A204.1 (cell line): ENCODE results near the gene OGDHL.
"Not testable (repeated sequence)": the region's sequence is repeated elsewhere in the genome, so short reads cannot be mapped to it uniquely, and the experiment has no call there.

ENCODE experiments used
- FAIRE-seq: peaks from 2 replicates; lab custom pipeline; 2012; peaks lifted over from hg19 to GRCh38; lab: Jason Lieb, UNC

OGDHL gene

GRCh38 chr10:49738616-49739360 is 23.3 kb downstream of the OGDHL start:
- FAIRE-seq: no peak

DNA sequence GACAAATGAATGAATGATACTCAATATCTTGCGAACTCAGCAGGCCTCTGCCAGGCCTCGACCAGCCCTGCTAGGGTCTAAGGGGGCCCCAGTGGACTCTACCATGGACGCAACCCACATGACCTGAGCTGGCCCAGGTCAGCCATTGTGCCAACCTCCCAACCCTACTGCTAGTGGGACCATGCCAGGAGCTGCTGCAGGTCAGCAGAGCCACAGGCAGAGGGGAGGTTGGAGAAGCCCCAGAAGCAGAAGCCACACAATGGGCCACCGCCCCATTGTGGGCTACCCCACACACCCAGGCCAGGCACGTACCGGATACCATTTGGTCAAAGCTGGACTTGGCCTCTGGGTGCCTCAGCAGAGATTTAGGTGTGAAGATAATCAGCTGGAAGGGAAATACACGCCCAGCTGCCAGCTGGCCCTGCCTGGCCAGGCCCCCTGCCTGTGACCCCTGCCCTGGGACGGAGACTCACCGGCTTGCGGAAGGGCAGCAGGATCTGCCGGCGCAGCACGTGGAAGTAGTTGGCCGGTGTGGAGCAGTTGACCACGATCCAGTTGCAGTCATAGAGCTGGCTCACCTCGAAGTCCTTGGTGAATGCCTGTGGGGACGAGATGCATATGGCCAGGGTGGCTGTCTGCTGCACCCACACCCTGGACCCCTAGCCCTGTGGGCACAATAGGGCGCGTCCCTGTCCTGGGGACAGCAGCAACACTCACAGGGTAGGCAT is 24.5 kb downstream of the OGDHL start:
- no peak for FAIRE-seq

GRCh38 chr10:49736564-49737113 is 25.5 kb downstream of the OGDHL start:
- FAIRE-seq: no peak

GRCh38 chr10:49735848-49736563 is 26.1 kb downstream of the OGDHL start:
- FAIRE-seq: no peak

- FAIRE-seq: no peak
Measured at GRCh38 chr10:49735161-49735560, 27.0 kb downstream of the OGDHL start.

DNA sequence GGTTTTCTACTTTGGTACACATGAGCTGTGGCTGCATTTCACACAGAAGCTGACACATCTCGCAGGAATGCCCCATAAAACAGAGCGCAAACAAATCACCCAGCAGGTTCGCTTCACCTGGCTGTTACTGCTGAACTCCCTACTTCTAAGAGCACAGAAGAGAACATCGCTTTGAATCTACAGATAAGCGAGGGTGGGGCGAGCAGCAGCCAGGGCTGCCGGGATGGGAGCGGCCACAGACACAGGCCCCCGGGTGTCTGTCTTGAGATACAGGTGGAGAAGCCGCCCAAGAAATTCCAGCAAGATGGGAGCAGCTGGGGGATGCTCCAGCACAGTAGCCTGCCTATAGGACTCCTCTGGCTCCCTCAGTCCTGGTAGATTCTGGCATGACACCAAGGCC is 27.4 kb downstream of the OGDHL start:
- no peak for FAIRE-seq

- FAIRE-seq: no peak
Measured at GRCh38 chr10:49733866-49734265, 28.3 kb downstream of the OGDHL start.

- no peak for FAIRE-seq
Measured at GRCh38 chr10:49726593-49726992, 35.5 kb downstream of the OGDHL start.

DNA sequence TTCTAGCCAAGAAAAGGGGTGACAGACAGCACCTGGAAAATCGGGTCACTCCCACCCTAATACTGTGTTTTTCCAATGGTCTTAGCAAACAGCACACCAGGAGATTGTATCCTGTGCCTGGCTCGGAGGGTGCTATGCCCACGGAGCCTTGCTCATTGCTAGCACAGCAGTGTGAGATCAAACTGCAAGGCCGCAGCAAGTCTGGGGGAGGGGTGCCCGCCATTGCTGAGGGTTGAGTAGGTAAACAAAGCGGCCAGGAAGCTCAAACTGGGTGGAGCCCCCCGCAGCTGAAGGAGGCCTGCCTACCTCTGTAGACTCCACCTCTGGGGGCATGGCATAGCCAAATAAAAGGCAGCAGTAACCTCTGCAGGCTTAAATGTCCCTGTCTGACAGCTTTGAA is 47.0 kb downstream of the OGDHL start:
- FAIRE-seq: not testable (repeated sequence)

DNA sequence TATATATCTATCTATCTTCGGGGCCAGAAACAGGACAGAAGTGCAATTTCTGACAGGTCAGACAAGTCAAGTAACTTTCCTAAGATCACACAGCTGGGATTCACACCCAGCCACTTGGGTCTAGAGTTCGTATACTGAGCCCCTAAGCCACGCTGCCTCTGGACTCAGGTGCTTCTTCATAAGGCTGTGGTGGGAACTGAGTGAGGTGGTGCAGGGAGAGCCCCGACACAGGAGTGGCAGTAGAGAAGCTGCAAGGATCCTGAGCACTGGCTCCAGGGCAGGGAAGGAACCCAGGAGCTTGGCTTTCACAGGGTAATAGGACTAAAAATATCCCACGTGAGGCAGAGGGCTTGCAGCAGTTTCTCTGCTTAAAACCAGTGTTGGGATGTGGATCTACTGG is 48.9 kb downstream of the OGDHL start:
- FAIRE-seq: no peak

- no peak for FAIRE-seq
Measured at GRCh38 chr10:49711481-49711880, 50.6 kb downstream of the OGDHL start.

GRCh38 chr10:49710966-49711365 is 51.2 kb downstream of the OGDHL start:
- no peak for FAIRE-seq

DNA sequence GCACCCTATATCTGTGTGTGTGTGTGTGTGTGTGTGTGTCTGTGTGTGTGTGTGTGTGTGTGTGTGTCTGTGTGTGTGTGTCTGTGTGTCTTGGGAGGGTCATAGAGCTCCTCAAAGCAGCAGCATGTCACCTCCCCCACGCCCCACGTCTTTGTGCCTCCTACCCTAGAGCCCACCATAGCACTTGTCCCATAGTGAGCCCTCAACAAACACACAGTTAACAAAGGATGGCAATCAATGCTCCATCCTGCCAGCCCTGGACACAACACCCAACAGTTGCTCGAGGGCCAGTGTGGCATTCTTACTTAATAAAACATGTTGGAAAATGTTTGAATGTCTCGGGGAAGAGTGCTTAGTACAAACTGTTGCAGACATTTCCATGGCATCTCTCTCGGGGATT is 52.2 kb downstream of the OGDHL start:
- FAIRE-seq: no peak

DNA sequence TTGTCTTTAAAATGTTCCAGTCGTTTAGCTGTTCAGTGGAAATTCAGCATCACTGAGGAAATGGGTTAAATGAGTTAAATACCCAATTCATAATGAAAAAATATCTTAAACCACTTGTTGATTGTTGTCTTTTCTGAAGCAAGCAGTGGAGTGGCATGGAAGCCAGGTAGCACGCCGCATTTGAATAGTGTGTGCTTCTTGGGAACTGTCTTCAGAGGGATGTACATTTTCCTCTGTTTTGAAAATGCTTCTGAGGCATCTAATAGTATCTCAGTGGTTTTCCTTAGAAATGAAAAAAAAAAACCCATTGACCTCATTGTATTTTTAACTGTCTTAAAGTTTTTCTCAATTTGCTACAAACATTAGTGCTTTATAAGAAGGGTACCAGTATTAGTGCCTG is 54.5 kb downstream of the OGDHL start:
- no peak for FAIRE-seq

DNA sequence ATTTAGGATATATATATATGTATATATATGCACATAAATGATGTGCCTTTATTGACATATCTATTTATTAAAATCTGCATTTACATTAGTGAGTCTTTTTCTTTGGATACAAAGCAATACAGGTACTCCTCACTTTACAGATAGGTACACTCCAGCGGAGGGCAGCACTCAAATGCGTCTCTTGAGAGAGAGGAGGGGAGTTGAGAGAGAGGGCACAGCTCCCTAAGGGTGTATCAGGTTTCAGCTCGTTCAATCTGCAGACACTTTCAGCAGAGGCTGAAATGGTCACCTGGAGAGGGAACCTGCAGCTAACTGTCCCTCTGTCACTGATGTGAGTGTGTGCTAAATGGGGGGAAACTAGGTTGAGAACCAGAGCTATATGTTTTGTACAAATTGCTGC is 61.1 kb downstream of the OGDHL start:
- FAIRE-seq: no peak

DNA sequence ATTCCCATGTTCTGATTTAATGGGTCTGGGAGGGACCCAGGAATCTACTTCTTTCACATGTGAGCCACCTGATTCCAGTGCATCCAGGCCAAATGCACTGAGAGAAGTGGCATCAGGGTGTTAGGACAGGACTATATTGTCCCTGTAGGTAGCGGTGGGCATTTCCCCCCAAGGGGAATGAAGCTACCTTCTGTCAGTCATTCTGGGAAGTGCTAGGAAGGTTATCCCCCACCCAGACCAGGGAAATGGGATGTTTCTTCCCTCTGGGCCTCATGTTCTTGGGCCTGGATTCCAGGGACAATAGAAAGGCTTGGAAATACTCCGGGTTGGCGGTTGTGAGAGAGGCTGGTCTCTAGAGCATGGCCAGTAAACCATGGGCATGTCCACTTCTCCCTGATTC is 61.9 kb downstream of the OGDHL start:
- no peak for FAIRE-seq

- no peak for FAIRE-seq
Measured at GRCh38 chr10:49698679-49699078, 63.4 kb downstream of the OGDHL start.

DNA sequence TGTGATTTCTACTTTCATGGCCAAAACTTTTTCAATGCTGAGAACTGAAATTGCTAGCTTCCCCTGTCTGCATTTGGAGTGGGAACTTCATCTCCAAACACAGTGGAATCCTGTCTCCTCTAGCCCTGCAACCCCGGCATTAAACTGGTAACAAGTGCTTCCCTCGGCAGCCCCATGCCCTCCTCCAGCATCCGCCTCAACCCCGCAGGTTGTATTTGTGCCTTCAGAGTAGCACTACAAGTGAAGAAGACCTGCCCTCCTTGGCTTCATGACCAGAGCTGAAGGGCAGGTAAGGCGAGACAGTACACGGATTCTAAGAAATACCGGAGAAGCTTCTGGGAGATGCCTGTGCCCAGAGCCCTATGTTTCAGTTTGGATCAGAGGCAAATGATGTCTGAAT is 65.8 kb downstream of the OGDHL start:
- no peak for FAIRE-seq

- FAIRE-seq: no peak
Measured at GRCh38 chr10:49694466-49694865, 67.7 kb downstream of the OGDHL start.

- FAIRE-seq: no peak
Measured at GRCh38 chr10:49691588-49691987, 70.5 kb downstream of the OGDHL start.

DNA sequence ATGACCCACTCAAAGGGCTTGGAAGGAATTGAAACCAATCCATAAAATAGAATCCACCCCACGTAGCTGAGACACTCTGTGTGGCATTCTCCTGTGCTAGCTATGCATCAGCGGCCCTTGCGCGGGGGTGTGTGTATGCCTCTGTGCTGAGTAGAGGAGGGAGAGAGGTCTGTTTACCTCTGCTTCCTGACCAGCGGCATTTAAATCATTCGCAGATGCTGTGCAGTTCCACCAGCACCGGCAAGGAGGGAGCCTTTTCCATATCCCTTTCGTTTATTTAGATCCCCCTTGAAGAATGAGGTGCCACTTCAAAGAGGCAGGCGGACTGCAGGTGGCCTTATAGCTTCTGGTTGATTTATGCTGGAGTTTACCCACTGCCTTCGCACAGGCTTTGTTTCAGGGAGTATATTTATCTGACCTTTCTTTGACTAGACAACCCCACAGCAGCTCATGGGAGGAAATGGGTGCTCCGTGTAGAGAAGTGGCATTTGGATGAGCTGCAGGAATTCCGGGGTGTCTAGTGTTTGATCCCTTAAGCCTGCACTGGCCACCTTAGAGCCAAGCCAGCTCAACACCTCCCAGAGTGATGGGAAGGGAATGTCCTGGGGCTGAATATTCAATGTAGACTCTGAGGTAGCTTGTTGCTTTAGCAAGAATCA is 71.3 kb downstream of the OGDHL start:
- no peak for FAIRE-seq

GRCh38 chr10:49689882-49690510 is 72.1 kb downstream of the OGDHL start:
- no peak for FAIRE-seq
